MCF 10A (cell line): ENCODE data around the gene COQ8B. TPM values are rescaled to one million over a fixed set of nuclear protein-coding genes. Genes with fewer than 3 reads are reported as not detected.

ENCODE experiments used
- BruUV-seq: library from RNA; stranded (reverse); fragments of 400-500 nt; replicated peaks from 2 replicates; lab custom pipeline; 2021; lab: Mats Ljungman, UMichigan
- CTCF ChIA-PET: fragments of 300-600 bp; sonication (Branson Sonifier 250); formaldehyde crosslinking; extraction: SDS; loops from one replicate; lab custom pipeline; 2021; ENCODE audit warnings: antibody characterized with exemption, inconsistent platforms; lab: Yijun Ruan, JAX
- POLR2A ChIA-PET: fragments of 300-600, 350-650 bp; sonication (Branson Sonifier 250); formaldehyde crosslinking; extraction: SDS; loops from one replicate; lab custom pipeline; 2020; ENCODE audit warnings: antibody characterized with exemption, inconsistent platforms; lab: Yijun Ruan, JAX
- DNase-seq: peaks from one replicate; pipeline ENCODE4 v3.0.0-alpha.2; 2018; ENCODE audit not compliant: unreplicated experiment
- H3K27ac Mint-ChIP-seq: one replicate; pipeline ENCODE4 v1.8.0; 2022; ENCODE audit warnings: mild to moderate bottlenecking, low read depth, mixed read lengths; ENCODE audit not compliant: unreplicated experiment
- H3K27me3 Mint-ChIP-seq: one replicate; pipeline ENCODE4 v1.8.0; 2022; ENCODE audit warnings: mixed read lengths; ENCODE audit not compliant: insufficient read depth, unreplicated experiment
- H3K36me3 Mint-ChIP-seq: one replicate; pipeline ENCODE4 v1.8.0; 2022; ENCODE audit warnings: mild to moderate bottlenecking, moderate library complexity, mixed read lengths; ENCODE audit not compliant: insufficient read depth, unreplicated experiment
- H3K4me1 Mint-ChIP-seq: one replicate; pipeline ENCODE4 v1.8.0; 2022; ENCODE audit warnings: mixed read lengths; ENCODE audit not compliant: insufficient read depth, unreplicated experiment
- H3K4me3 Mint-ChIP-seq: one replicate; pipeline ENCODE4 v1.8.0; 2022; ENCODE audit warnings: mild to moderate bottlenecking, moderate library complexity, mixed read lengths; ENCODE audit not compliant: unreplicated experiment
- H3K9me3 Mint-ChIP-seq: one replicate; pipeline ENCODE4 v1.8.0; 2022; ENCODE audit warnings: mixed read lengths; ENCODE audit not compliant: unreplicated experiment
- intact Hi-C: fragments of 100-400 bp; cut with micrococcal nuclease; formaldehyde crosslinking; loops from 2 replicates; pipeline ENCODE4 v1.14.1; 2022
- total RNA-seq: library from RNA; stranded (reverse); gene quantifications from 2 replicates; pipeline ENCODE4 v1.2.3, GENCODE V29; 2022
- TF ChIP-seq, protein P1 (sequence below): fragments of 200-600 bp; IDR thresholded peaks from one replicate; pipeline ENCODE4 v1.8.0; 2022; ENCODE audit warnings: antibody characterized with exemption, mild to moderate bottlenecking; ENCODE audit not compliant: unreplicated experiment

The COQ8B gene
- total RNA-seq, 1 experiment from 2014 or later = 46.7 TPM

DNA sequence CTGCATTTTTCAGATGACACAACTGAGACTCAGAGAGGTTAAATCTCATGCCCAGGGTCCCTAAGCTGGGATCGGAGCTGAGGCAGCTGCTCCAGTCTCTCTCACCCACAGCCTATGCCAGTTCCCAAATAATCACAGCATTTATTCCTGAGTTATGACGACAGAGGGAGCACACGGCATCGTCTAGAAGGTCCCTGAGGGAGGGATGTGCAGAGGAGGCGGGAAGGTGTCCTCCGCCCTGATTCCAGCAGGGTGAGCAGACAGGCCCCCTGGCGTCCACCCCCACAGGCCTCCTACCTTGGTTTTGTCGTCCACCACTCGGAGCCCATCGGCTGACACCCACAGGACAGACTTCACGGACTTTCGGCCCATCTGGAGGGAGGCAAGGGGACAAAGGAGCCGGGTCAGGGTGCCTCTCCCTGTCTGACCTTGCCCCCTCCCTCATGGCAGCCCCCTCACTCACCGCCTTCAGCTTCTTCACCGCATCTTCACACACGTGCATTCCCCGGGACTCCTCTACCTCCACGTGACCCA lies 34.2 kb downstream of the COQ8B start:
- Mint-ChIP-seq H3K36me3 (peaks cover 40% of the 10 kb centered on the region), H3K27me3 (no peaks in the 10 kb centered on the region), H3K9me3 (no peaks in the 10 kb centered on the region), H3K4me1 (peaks cover 18% of the 10 kb centered on the region), H3K27ac (no peak overlapping the region), H3K4me3 (no peak overlapping the region)
- TF ChIP-seq, protein P1, sequence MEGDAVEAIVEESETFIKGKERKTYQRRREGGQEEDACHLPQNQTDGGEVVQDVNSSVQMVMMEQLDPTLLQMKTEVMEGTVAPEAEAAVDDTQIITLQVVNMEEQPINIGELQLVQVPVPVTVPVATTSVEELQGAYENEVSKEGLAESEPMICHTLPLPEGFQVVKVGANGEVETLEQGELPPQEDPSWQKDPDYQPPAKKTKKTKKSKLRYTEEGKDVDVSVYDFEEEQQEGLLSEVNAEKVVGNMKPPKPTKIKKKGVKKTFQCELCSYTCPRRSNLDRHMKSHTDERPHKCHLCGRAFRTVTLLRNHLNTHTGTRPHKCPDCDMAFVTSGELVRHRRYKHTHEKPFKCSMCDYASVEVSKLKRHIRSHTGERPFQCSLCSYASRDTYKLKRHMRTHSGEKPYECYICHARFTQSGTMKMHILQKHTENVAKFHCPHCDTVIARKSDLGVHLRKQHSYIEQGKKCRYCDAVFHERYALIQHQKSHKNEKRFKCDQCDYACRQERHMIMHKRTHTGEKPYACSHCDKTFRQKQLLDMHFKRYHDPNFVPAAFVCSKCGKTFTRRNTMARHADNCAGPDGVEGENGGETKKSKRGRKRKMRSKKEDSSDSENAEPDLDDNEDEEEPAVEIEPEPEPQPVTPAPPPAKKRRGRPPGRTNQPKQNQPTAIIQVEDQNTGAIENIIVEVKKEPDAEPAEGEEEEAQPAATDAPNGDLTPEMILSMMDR = no peak
- intact Hi-C loops = no loop called here
- ChIA-PET POLR2A (interaction anchor here (0.7 to 1.3 kb wide), 3 partner anchors 19 to 68 kb away, joined by 3 to 4 read pairs (median 3); partner anchors contain the start of genes ACTMAP, COQ8B, ITPKC and SNRPA), CTCF (interaction anchor here (0.5 to 1.1 kb wide), 3 partner anchors 56 to 126 kb away, joined by 3 read pairs; no protein-coding TSS in a partner anchor)
- DNase-seq = no peak
- BruUV-seq = no TSS peak

DNA sequence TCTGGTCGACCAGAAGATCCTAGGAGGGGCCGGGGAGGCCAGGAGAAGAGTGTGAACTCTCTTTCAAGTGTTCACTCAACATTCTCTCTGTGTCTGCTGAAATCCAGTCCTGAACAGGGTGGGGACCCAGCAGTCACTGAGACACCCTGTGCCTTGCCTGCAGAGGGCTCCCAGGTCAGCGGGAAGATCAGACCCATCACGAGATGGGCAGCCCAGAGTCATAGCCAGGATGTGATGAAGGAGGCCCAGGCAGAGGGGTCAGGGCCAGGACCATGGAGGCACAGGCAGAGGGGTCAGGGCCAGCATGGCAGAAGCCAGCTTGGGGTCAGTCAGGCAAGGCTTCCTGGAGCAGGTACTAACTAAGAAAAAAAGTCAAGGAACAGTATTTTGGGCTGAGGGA lies 35.6 kb downstream of the COQ8B start:
- H3K4me3 Mint-ChIP-seq = no peak overlapping the region
- no peaks in the 10 kb centered on the region for H3K9me3 Mint-ChIP-seq
- TF ChIP-seq, protein P1 = no peak
- H3K36me3 Mint-ChIP-seq = peaks cover 55% of the 10 kb centered on the region
- no TSS peak for BruUV-seq
- H3K4me1 Mint-ChIP-seq = peaks cover 13% of the 10 kb centered on the region
- intact Hi-C loops = no loop called here
- ChIA-PET CTCF (no interaction called here), POLR2A (interaction anchor here (0.7 kb wide), 1 partner anchor 26 kb away, joined by 4 read pairs; no protein-coding TSS in a partner anchor)
- no peak overlapping the region for H3K27ac Mint-ChIP-seq
- no peaks in the 10 kb centered on the region for H3K27me3 Mint-ChIP-seq
- no peak for DNase-seq

DNA sequence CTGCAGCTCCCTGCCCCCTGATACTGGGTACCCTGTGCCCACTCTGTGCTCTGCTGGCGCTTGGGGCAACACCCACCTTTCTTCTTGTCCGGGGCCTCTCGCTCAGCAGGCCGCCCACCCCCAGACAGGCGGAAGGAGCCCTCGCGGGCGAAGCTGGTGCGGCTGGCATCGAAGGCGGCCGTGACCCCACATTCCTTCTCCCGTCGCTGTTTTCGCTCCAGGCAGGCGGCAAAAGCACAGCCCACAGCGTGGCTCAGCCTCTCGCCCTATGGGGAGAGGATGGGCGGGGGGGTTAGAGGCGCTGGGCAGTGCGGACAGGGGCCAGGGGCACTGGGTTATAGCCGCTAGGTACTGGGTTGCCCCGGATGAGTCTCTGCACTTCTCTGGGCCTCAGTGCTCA lies 39.5 kb downstream of the COQ8B start:
- CTCF ChIA-PET = no interaction called here
- H3K36me3 Mint-ChIP-seq = peaks cover 49% of the 10 kb centered on the region
- intact Hi-C loops = no loop called here
- no peaks in the 10 kb centered on the region for H3K9me3 Mint-ChIP-seq
- H3K27me3 Mint-ChIP-seq = no peaks in the 10 kb centered on the region
- no peaks in the 10 kb centered on the region for H3K4me1 Mint-ChIP-seq
- TF ChIP-seq, protein P1 = no peak
- POLR2A ChIA-PET = no interaction called here
- DNase-seq = no peak
- H3K4me3 Mint-ChIP-seq = no peak overlapping the region
- BruUV-seq = no TSS peak
- H3K27ac Mint-ChIP-seq = no peak overlapping the region

DNA sequence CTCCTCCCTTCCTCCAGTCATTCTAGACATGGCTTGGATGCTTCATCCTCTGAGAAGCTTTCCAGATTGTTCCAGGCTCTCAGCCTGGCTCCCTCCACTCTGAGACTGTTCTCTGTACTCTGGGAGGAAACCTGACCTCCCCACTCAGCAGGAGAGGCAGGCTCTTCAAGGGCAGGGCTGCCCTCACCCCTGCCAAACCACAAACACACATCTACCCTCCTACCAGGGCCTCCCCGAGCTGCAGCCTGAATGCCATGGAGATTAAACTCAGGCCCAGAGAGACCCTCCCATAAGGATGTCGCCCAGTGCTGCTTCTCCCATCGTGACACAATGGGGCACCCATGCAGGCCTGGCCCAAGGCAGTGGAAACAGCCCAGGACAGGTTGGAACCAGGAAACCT lies 42.4 kb downstream of the COQ8B start:
- BruUV-seq = no TSS peak
- H3K36me3 Mint-ChIP-seq = peaks cover 53% of the 10 kb centered on the region
- POLR2A ChIA-PET = interaction anchor here (0.6 to 0.7 kb wide), 2 partner anchors 76 to 1186 kb away, joined by 3 to 4 read pairs; partner anchors contain the start of genes ACTMAP and RPS19
- H3K27me3 Mint-ChIP-seq = no peaks in the 10 kb centered on the region
- no peak overlapping the region for H3K27ac Mint-ChIP-seq
- intact Hi-C loops = no loop called here
- no peaks in the 10 kb centered on the region for H3K4me1 Mint-ChIP-seq
- H3K4me3 Mint-ChIP-seq = no peak overlapping the region
- TF ChIP-seq, protein P1 = no peak
- CTCF ChIA-PET = interaction anchor here (1.3 kb wide), 1 partner anchor 11 kb away, joined by 3 read pairs; no protein-coding TSS in a partner anchor
- no peaks in the 10 kb centered on the region for H3K9me3 Mint-ChIP-seq
- no peak for DNase-seq
